Ectodermal cell (in vitro differentiated cells): ENCODE measurements around the gene DIPK1A.

Experiments
- H3K27ac ChIP-seq: 2 replicates; pipeline ENCODE4 v1.7.0; 2013; ENCODE audit warnings: mild to moderate bottlenecking, low read depth, low read length; ENCODE audit not compliant: insufficient read depth, poor library complexity, severe bottlenecking
- H3K27me3 ChIP-seq: 2 replicates; pipeline ENCODE4 v1.7.0; 2013; ENCODE audit warnings: mild to moderate bottlenecking, low read length; ENCODE audit not compliant: insufficient read depth, control insufficient read depth, poor library complexity, severe bottlenecking
- H3K36me3 ChIP-seq: one replicate; pipeline ENCODE4 v1.7.0; 2013; ENCODE audit warnings: low read length; ENCODE audit not compliant: control insufficient read depth, insufficient read depth
- H3K4me1 ChIP-seq: one replicate; pipeline ENCODE4 v1.7.0; 2013; ENCODE audit warnings: low read length; ENCODE audit not compliant: control insufficient read depth, insufficient read depth
- H3K4me3 ChIP-seq: 2 replicates; pipeline ENCODE4 v1.7.0; 2013; ENCODE audit warnings: low read depth, low read length, control low read depth; ENCODE audit not compliant: insufficient read depth
- H3K9me3 ChIP-seq: 2 replicates; pipeline ENCODE4 v1.7.0; 2013; ENCODE audit warnings: mild to moderate bottlenecking, low read length, moderate library complexity; ENCODE audit not compliant: control insufficient read depth
- WGBS, 2 experiments: methylation state at CpG; one replicate each; pipeline ENCODE4 v1.1.7; 2013; ENCODE audit warnings: missing lambda C conversion rate in 2 of 2; 5-methylcytosine and 5-hydroxymethylcytosine counted together

Gene DIPK1A

GRCh38 chr1:92995441-92996430 lies 34.5 kb upstream of the DIPK1A start:
- Histone ChIP-seq H3K36me3 (no peaks in the 10 kb centered on the region), H3K27me3 (no peaks in the 10 kb centered on the region), H3K4me1 (no peaks in the 10 kb centered on the region), H3K4me3 (no peak overlapping the region), H3K27ac (no peak overlapping the region), H3K9me3 (no peaks in the 10 kb centered on the region)
- WGBS, 2 experiments: 87 to 88% methylated on average over 6 to 8 of the region's 8 CpGs

GRCh38 chr1:92994105-92994712 lies 32.9 kb upstream of the DIPK1A start:
- H3K27ac ChIP-seq: no peak overlapping the region
- 63 to 64% methylated on average over 4 to 5 of the region's 5 CpGs for WGBS, 2 experiments
- no peaks in the 10 kb centered on the region for H3K27me3 ChIP-seq
- H3K36me3 ChIP-seq: no peaks in the 10 kb centered on the region
- H3K9me3 ChIP-seq: no peaks in the 10 kb centered on the region
- H3K4me1 ChIP-seq: no peaks in the 10 kb centered on the region
- no peak overlapping the region for H3K4me3 ChIP-seq

- no peaks in the 10 kb centered on the region for H3K4me1 ChIP-seq
- 89 to 100% methylated on average over 1 of the region's 1 CpG for WGBS, 2 experiments
Observed at GRCh38 chr1:92993581-92993980, 32.3 kb upstream of the DIPK1A start.

GRCh38 chr1:92992877-92993276 lies 31.6 kb upstream of the DIPK1A start:
- WGBS, 2 experiments: 75 to 83% methylated on average over 1 of the region's 1 CpG
- Histone ChIP-seq H3K36me3 (no peaks in the 10 kb centered on the region), H3K4me1 (no peaks in the 10 kb centered on the region), H3K27ac (no peak overlapping the region), H3K27me3 (no peaks in the 10 kb centered on the region), H3K4me3 (no peak overlapping the region), H3K9me3 (no peaks in the 10 kb centered on the region)

More at GRCh38 chr1:92993581-92993980, 32.3 kb upstream of the DIPK1A start:
- H3K36me3 ChIP-seq: no peaks in the 10 kb centered on the region
- no peak overlapping the region for H3K27ac ChIP-seq
- no peaks in the 10 kb centered on the region for H3K9me3 ChIP-seq
- no peaks in the 10 kb centered on the region for H3K27me3 ChIP-seq
- no peak overlapping the region for H3K4me3 ChIP-seq

- Histone ChIP-seq H3K36me3 (no peaks in the 10 kb centered on the region), H3K4me3 (no peak overlapping the region), H3K27me3 (no peaks in the 10 kb centered on the region), H3K27ac (no peak overlapping the region), H3K9me3 (no peaks in the 10 kb centered on the region), H3K4me1 (no peaks in the 10 kb centered on the region)
Observed at GRCh38 chr1:92992054-92992453, 30.8 kb upstream of the DIPK1A start.

GRCh38 chr1:92990828-92991227 lies 29.6 kb upstream of the DIPK1A start:
- Histone ChIP-seq H3K27ac (no peak overlapping the region), H3K36me3 (no peaks in the 10 kb centered on the region), H3K4me3 (no peak overlapping the region), H3K9me3 (no peaks in the 10 kb centered on the region), H3K27me3 (no peaks in the 10 kb centered on the region), H3K4me1 (no peaks in the 10 kb centered on the region)
- 95% methylated on average over 1 of the region's 1 CpG for WGBS, 2 experiments

GRCh38 chr1:92989936-92990583 lies 28.8 kb upstream of the DIPK1A start:
- 77 to 92% methylated on average over 5 to 6 of the region's 6 CpGs for WGBS, 2 experiments
- H3K4me3 ChIP-seq: no peak overlapping the region
- H3K9me3 ChIP-seq: no peaks in the 10 kb centered on the region
- H3K4me1 ChIP-seq: no peaks in the 10 kb centered on the region
- H3K27me3 ChIP-seq: no peaks in the 10 kb centered on the region
- no peaks in the 10 kb centered on the region for H3K36me3 ChIP-seq
- H3K27ac ChIP-seq: no peak overlapping the region

- Histone ChIP-seq H3K27ac (no peak overlapping the region), H3K27me3 (no peaks in the 10 kb centered on the region), H3K4me1 (no peaks in the 10 kb centered on the region), H3K36me3 (no peaks in the 10 kb centered on the region), H3K4me3 (no peak overlapping the region), H3K9me3 (no peaks in the 10 kb centered on the region)
- 69 to 79% methylated on average over 2 of the region's 2 CpGs for WGBS, 2 experiments
Observed at GRCh38 chr1:92989253-92989652, 28.0 kb upstream of the DIPK1A start.

GRCh38 chr1:92987462-92987861 lies 26.2 kb upstream of the DIPK1A start:
- Histone ChIP-seq H3K27ac (no peak overlapping the region), H3K4me3 (no peak overlapping the region), H3K36me3 (no peaks in the 10 kb centered on the region), H3K9me3 (no peaks in the 10 kb centered on the region), H3K4me1 (no peaks in the 10 kb centered on the region), H3K27me3 (no peaks in the 10 kb centered on the region)

GRCh38 chr1:92985101-92985500 lies 23.8 kb upstream of the DIPK1A start:
- H3K4me3 ChIP-seq: no peak overlapping the region
- H3K4me1 ChIP-seq: no peaks in the 10 kb centered on the region
- no peaks in the 10 kb centered on the region for H3K36me3 ChIP-seq
- no peaks in the 10 kb centered on the region for H3K27me3 ChIP-seq
- no peaks in the 10 kb centered on the region for H3K9me3 ChIP-seq
- H3K27ac ChIP-seq: no peak overlapping the region
